GM18499 (cell line): ENCODE measurements around the gene TOGARAM2.

Experiments
- ATAC-seq: cut with Tn5 transposase; IDR thresholded peaks from one replicate; pipeline ENCODE4 v1.9.1; 2021; ENCODE audit warnings: moderate number of reproducible peaks; ENCODE audit not compliant: insufficient read depth, unreplicated experiment

Gene TOGARAM2

GRCh38 chr2:29047083-29047845 lies 66.2 kb downstream of the TOGARAM2 start:
- ATAC-seq, result no peak

GRCh38 chr2:29050591-29050990 lies 69.5 kb downstream of the TOGARAM2 start:
- no peak for ATAC-seq

- ATAC-seq, result no peak
Observed at GRCh38 chr2:29051730-29052129, 70.6 kb downstream of the TOGARAM2 start.

- no peak for ATAC-seq
Observed at GRCh38 chr2:29052807-29053206, 71.7 kb downstream of the TOGARAM2 start.

GRCh38 chr2:29053223-29053622 lies 72.1 kb downstream of the TOGARAM2 start:
- no peak for ATAC-seq

- ATAC-seq, result no peak
Observed at GRCh38 chr2:29053670-29054400, 72.7 kb downstream of the TOGARAM2 start.

- no peak for ATAC-seq
Observed at GRCh38 chr2:29054430-29054829, 73.3 kb downstream of the TOGARAM2 start.

- no peak for ATAC-seq
Observed at GRCh38 chr2:29055601-29056000, 74.5 kb downstream of the TOGARAM2 start.

- no peak for ATAC-seq
Observed at GRCh38 chr2:29056452-29056851, 75.4 kb downstream of the TOGARAM2 start.

GRCh38 chr2:29057006-29057405 lies 75.9 kb downstream of the TOGARAM2 start:
- ATAC-seq, result no peak

- ATAC-seq, result no peak
Observed at GRCh38 chr2:29059624-29060023, 78.5 kb downstream of the TOGARAM2 start.

GRCh38 chr2:29060441-29060840 lies 79.3 kb downstream of the TOGARAM2 start:
- no peak for ATAC-seq

- no peak for ATAC-seq
Observed at GRCh38 chr2:29061176-29061575, 80.1 kb downstream of the TOGARAM2 start.

- ATAC-seq, result no peak
Observed at GRCh38 chr2:29061616-29062015, 80.5 kb downstream of the TOGARAM2 start.

GRCh38 chr2:29062371-29062770 lies 81.3 kb downstream of the TOGARAM2 start:
- no peak for ATAC-seq

- ATAC-seq, result no peak
Observed at GRCh38 chr2:29063056-29063455, 82.0 kb downstream of the TOGARAM2 start.

GRCh38 chr2:29063646-29064345 lies 82.7 kb downstream of the TOGARAM2 start:
- ATAC-seq, result no peak

GRCh38 chr2:29064346-29064715 lies 83.2 kb downstream of the TOGARAM2 start:
- ATAC-seq, result no peak

- ATAC-seq, result no peak
Observed at GRCh38 chr2:29064746-29065067, 83.6 kb downstream of the TOGARAM2 start.

- no peak for ATAC-seq
Observed at GRCh38 chr2:29065068-29065811, 84.1 kb downstream of the TOGARAM2 start.
